ENCODE data around the gene DGKQ. TPM values are rescaled to one million over a fixed set of nuclear protein-coding genes. Genes with fewer than 3 reads are reported as not detected.

The DGKQ gene
- total RNA-seq, 2 experiments from 2014 or later = 11.1 to 11.4 TPM

GRCh38 chr4:965048-965765 is 8.2 kb downstream of the DGKQ start:
- POLR2A ChIA-PET = interaction anchor here (1.2 kb wide), 1 partner anchor 8 kb away, joined by 4 read pairs; no protein-coding TSS in a partner anchor
- Mint-ChIP-seq H3K9me3 (no peaks in the 10 kb centered on the region), H3K36me3 (no peaks in the 10 kb centered on the region), H3K4me3 (no peak overlapping the region), H3K27ac (no peak overlapping the region), H3K4me1 (ENCODE audit: low read depth) (no peaks in the 10 kb centered on the region), H3K27me3 (no peaks in the 10 kb centered on the region)
- CTCF ChIA-PET = no interaction called here
- intact Hi-C loops (cut with micrococcal nuclease) = no loop called here
- DNase-seq = no peak

DNA sequence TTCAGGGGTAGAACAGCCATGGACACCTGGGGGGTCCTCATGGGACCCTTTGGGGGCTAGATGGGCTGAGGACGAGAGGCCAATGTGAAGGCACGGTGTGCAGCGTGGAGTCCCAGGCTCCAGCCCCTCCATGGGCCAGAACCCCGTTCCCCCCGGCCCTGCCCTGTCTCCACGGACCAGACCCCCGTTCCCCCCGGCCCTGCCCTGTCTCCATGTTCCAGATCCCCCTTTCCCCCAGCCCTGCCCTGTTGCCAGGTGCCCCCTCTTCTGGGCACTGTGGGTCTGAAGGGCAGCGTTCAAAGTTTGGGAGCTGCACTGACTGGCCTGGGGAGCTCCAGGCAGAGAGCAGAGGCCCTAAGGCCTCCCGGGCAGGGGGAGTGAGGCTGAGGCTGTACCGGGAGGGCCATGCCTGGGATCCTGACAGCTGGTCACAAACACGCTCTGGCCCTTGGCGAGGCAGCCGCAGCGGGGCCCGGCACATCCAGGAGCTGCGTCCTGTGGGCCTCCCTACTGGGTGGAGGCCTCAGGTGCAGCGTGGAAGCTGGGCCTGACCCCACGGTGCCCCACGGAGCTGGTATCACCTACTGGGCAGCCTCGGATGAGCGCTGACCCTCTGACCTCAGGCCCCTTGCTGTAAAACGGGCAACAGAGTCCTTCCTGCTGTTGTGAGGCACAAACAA is 8.9 kb downstream of the DGKQ start:
- H3K36me3 Mint-ChIP-seq = no peaks in the 10 kb centered on the region
- H3K27ac Mint-ChIP-seq = no peak overlapping the region
- ChIA-PET POLR2A (interaction anchor here (1.2 kb wide), 1 partner anchor 8 kb away, joined by 4 read pairs; no protein-coding TSS in a partner anchor), CTCF (no interaction called here)
- intact Hi-C loops (cut with micrococcal nuclease) = no loop called here
- H3K9me3 Mint-ChIP-seq = no peaks in the 10 kb centered on the region
- no peak overlapping the region for H3K4me3 Mint-ChIP-seq
- no peaks in the 10 kb centered on the region for H3K27me3 Mint-ChIP-seq
- no peaks in the 10 kb centered on the region for H3K4me1 Mint-ChIP-seq (ENCODE audit: low read depth)
- no peak for DNase-seq

GRCh38 chr4:963276-964225 is 9.8 kb downstream of the DGKQ start:
- intact Hi-C loops (cut with micrococcal nuclease) = no loop called here
- no peak overlapping the region for H3K4me3 Mint-ChIP-seq
- no peak for DNase-seq
- CTCF ChIA-PET = no interaction called here
- H3K27ac Mint-ChIP-seq = no peak overlapping the region
- H3K4me1 Mint-ChIP-seq (ENCODE audit: low read depth) = no peaks in the 10 kb centered on the region
- H3K36me3 Mint-ChIP-seq = peaks cover 4% of the 10 kb centered on the region
- no peaks in the 10 kb centered on the region for H3K27me3 Mint-ChIP-seq
- POLR2A ChIA-PET = interaction anchor here (1.2 kb wide), 1 partner anchor 9 kb away, joined by 4 read pairs; no protein-coding TSS in a partner anchor
- no peaks in the 10 kb centered on the region for H3K9me3 Mint-ChIP-seq

GRCh38 chr4:962231-963208 is 10.8 kb downstream of the DGKQ start:
- no peak for DNase-seq
- Mint-ChIP-seq H3K4me1 (ENCODE audit: low read depth) (no peaks in the 10 kb centered on the region), H3K4me3 (no peak overlapping the region), H3K9me3 (no peaks in the 10 kb centered on the region), H3K27me3 (no peaks in the 10 kb centered on the region), H3K27ac (no peak overlapping the region), H3K36me3 (peaks cover 5% of the 10 kb centered on the region)
- POLR2A ChIA-PET = no interaction called here
- intact Hi-C loops (cut with micrococcal nuclease) = no loop called here
- CTCF ChIA-PET = no interaction called here

- no peaks in the 10 kb centered on the region for H3K9me3 Mint-ChIP-seq
- no peaks in the 10 kb centered on the region for H3K4me1 Mint-ChIP-seq (ENCODE audit: low read depth)
- no peak overlapping the region for H3K4me3 Mint-ChIP-seq
- POLR2A ChIA-PET = interaction anchor here (1.0 kb wide), 1 partner anchor 8 kb away, joined by 3 read pairs; no protein-coding TSS in a partner anchor
- intact Hi-C loops (cut with micrococcal nuclease) = no loop called here
- no peak overlapping the region for H3K27ac Mint-ChIP-seq
- no peak for DNase-seq
- peaks cover 5% of the 10 kb centered on the region for H3K36me3 Mint-ChIP-seq
- CTCF ChIA-PET = no interaction called here
- H3K27me3 Mint-ChIP-seq = no peaks in the 10 kb centered on the region
Measured at GRCh38 chr4:961351-962230, 11.8 kb downstream of the DGKQ start.

GRCh38 chr4:960636-961350 is 12.6 kb downstream of the DGKQ start:
- DNase-seq = no peak
- ChIA-PET POLR2A (interaction anchor here (1.0 kb wide), 1 partner anchor 9 kb away, joined by 3 read pairs; no protein-coding TSS in a partner anchor), CTCF (no interaction called here)
- Mint-ChIP-seq H3K27ac (no peak overlapping the region), H3K4me1 (ENCODE audit: low read depth) (no peaks in the 10 kb centered on the region), H3K36me3 (peaks cover 5% of the 10 kb centered on the region), H3K9me3 (no peaks in the 10 kb centered on the region), H3K27me3 (no peaks in the 10 kb centered on the region), H3K4me3 (no peak overlapping the region)
- intact Hi-C loops (cut with micrococcal nuclease) = no loop called here

DNA sequence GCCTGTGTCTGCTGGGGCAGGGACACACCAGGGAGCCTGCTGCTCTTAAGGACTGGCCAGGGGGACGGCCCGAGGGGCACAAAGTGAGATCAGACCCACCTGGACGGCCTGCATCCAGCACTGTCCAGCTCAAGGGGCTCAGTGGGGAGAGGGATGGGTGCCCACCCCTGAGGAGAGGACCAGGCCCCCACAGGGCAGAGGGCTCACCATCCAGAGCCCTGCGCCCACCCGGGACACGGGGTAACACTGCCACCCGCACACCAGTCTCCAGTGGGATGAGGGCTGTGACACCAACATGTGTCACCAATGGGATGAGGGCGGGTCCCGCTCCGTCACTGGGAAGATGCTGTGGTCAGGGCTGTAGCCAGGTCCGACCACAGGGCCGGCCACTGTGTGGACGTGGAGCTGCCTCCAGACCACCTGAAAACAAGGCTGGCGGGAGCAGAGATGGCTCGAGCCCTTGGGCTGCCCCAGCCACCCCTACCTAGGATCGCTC is 13.2 kb downstream of the DGKQ start:
- DNase-seq = no peak
- Mint-ChIP-seq H3K27ac (no peak overlapping the region), H3K4me3 (no peak overlapping the region), H3K9me3 (no peaks in the 10 kb centered on the region), H3K4me1 (ENCODE audit: low read depth) (no peaks in the 10 kb centered on the region), H3K27me3 (no peaks in the 10 kb centered on the region), H3K36me3 (peaks cover 5% of the 10 kb centered on the region)
- CTCF ChIA-PET = no interaction called here
- POLR2A ChIA-PET = no interaction called here
- intact Hi-C loops (cut with micrococcal nuclease) = no loop called here

DNA sequence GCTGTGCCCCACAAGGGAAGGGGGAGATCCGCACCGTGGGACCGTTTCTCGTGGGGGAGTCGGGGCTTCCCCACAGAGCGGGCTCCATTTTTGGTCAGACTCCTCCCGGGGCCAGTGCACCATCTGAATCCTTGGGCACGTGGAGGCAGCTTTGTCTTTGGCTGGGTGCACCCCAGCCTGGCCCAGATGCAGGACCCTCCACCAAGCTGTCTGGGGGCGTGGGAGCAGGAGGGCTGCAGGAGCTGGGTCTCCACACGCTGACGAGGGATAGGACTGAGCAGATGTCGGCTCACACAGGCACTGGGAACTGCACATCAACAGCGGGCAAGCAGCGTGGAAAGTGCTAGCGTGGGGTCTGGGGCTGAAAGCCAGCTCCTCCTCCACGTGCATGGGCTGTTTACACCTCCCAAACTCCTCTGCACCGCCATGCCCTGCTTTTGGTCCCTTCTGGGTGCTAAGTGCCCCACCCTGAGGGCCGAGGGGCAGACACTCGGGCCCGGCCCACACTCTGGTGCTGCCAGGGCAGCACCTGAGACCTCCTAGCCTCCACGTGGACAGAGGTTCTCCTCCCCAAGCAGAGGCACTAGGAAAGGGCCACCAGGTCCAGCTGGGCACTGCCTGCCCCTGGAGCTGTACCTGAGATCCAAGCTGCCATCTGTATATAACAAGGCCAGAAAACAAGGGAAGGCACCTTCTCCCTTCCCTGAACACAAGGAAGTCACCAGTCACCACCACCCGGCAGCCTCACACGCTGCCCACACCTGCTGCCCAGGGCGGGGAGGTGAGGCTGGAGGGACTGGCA is 13.8 kb downstream of the DGKQ start:
- H3K27me3 Mint-ChIP-seq = no peaks in the 10 kb centered on the region
- no peak for DNase-seq
- H3K4me3 Mint-ChIP-seq = no peak overlapping the region
- H3K4me1 Mint-ChIP-seq (ENCODE audit: low read depth) = no peaks in the 10 kb centered on the region
- H3K36me3 Mint-ChIP-seq = peaks cover 8% of the 10 kb centered on the region
- intact Hi-C loops (cut with micrococcal nuclease) = no loop called here
- no peak overlapping the region for H3K27ac Mint-ChIP-seq
- ChIA-PET POLR2A (no interaction called here), CTCF (no interaction called here)
- no peaks in the 10 kb centered on the region for H3K9me3 Mint-ChIP-seq

DNA sequence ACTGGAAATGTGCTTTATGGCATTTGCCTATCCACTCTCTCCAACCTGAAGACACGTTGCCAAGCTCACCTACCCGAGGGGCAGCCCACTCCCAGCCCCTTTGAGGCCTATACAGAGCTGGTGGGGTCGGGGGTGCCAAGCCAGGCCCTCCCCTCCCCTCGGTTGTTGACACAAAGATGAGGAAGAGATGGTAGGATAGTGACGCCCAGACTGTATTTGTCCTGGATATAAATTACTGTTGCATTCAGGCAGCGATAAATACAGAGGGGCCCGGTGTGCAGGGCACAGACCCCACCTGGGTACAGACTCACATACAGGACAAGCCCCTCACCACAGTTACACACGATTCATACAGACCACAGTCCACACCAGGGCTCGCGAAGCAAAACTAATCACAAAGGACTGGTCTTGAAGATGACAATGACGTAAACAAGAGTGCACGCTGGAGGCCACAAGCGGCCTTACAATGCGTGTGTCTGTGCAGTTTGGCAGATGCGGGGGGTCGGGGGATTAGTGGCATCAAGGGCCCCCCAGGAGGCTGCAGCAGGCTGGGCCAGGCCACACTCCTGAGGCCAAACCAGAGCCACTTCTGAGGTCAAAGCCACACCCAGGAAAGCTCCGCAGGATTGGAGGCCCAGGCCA is 14.6 kb downstream of the DGKQ start:
- no peak overlapping the region for H3K4me3 Mint-ChIP-seq
- CTCF ChIA-PET = no interaction called here
- no peaks in the 10 kb centered on the region for H3K27me3 Mint-ChIP-seq
- H3K4me1 Mint-ChIP-seq (ENCODE audit: low read depth) = no peaks in the 10 kb centered on the region
- no peak for DNase-seq
- H3K27ac Mint-ChIP-seq = no peak overlapping the region
- H3K36me3 Mint-ChIP-seq = peaks cover 9% of the 10 kb centered on the region
- POLR2A ChIA-PET = no interaction called here
- H3K9me3 Mint-ChIP-seq = no peaks in the 10 kb centered on the region
- intact Hi-C loops (cut with micrococcal nuclease) = no loop called here

Data from activated CD4-positive, alpha-beta memory T cell treated with anti-CD3 and anti-CD28 coated beads for 36 hours (primary cell).